BJ (cell line): Measurements from ENCODE around the gene TOX2. TPM values are rescaled to one million over a fixed set of nuclear protein-coding genes. Genes with fewer than 3 reads are reported as not detected.
A peak's percentile ranks its signal among the peaks of the same experiment; 100 is the strongest.

Source experiments
- CTCF ChIA-PET: fragments of 350-600 bp; formaldehyde crosslinking; extraction: SDS; loops from one replicate; lab custom pipeline; 2021; ENCODE audit warnings: antibody characterized with exemption, inconsistent platforms; lab: Yijun Ruan, JAX
- POLR2A ChIA-PET: fragments of 300-600 bp; sonication (Branson Sonifier 250); formaldehyde crosslinking; extraction: SDS; loops from one replicate; lab custom pipeline; 2021; ENCODE audit warnings: antibody characterized with exemption; lab: Charles Lee
- DNase-seq: peaks from one replicate; pipeline ENCODE4 v3.0.0-alpha.2; 2011; ENCODE audit warnings: low read depth
- H3K27me3 ChIP-seq: 2 replicates; pipeline ENCODE4 v1.6.0; 2011; ENCODE audit warnings: low read length; ENCODE audit not compliant: control insufficient read depth, insufficient read depth
- H3K36me3 ChIP-seq: 2 replicates; pipeline ENCODE4 v1.5.1; 2011; ENCODE audit warnings: low read length; ENCODE audit not compliant: control insufficient read depth, insufficient read depth
- H3K4me3 ChIP-seq: 2 replicates; pipeline ENCODE4 v1.5.1; 2011; ENCODE audit warnings: low read depth, mild to moderate bottlenecking, control low read depth, low read length
- CTCF ChIP-seq: IDR thresholded peaks from 2 replicates; pipeline ENCODE4 v1.5.1; 2011; ENCODE audit warnings: low read depth, mild to moderate bottlenecking, control low read depth, inconsistent platforms, low read length, moderate library complexity; ENCODE audit not compliant: insufficient read depth
- polyA minus RNA-seq: library from RNA; depleted of rRNA, polyadenylated mRNA; stranded (reverse); fragments of >200 nt; gene quantifications from 2 replicates; pipeline ENCODE4 v1.2.3, GENCODE V29; 2011; rRNA and poly(A)+ RNA removed
- polyA plus RNA-seq: library from polyadenylated mRNA; depleted of rRNA; stranded (reverse); fragments of >200 nt; gene quantifications from 2 replicates; pipeline ENCODE4 v1.2.3, GENCODE V29; 2011; rRNA removed

Gene TOX2
- polyA plus RNA-seq (4.3 and 7.6 TPM in 2 replicates), polyA minus RNA-seq (5.5 and 7.2 TPM in 2 replicates)

- POLR2A ChIA-PET: no interaction called here
- CTCF ChIA-PET: interaction anchor here (0.6 kb wide), 1 partner anchor 152 kb away, joined by 3 read pairs; no protein-coding TSS in a partner anchor
- DNase-seq: no peak
These were observed at the start of gene TOX2 for GRCh38 chr20:43914311-43915210. TOX2 (plus strand) TSS chr20:43914852; CDS start chr20:43914892, 40 bp downstream.

GRCh38 chr20:43868091-43868490 is 46.6 kb upstream of the TOX2 start:
- Histone ChIP-seq H3K4me3 (no peak overlapping the region), H3K27me3 (no peaks in the 10 kb centered on the region), H3K36me3 (no peaks in the 10 kb centered on the region)
- ChIA-PET POLR2A (no interaction called here), CTCF (no interaction called here)
- TF ChIP-seq CTCF: no peak
- no peak for DNase-seq

More at GRCh38 chr20:43914311-43915210, at the start of gene TOX2:
- no peak for TF ChIP-seq CTCF
- no peaks in the 10 kb centered on the region for H3K27me3 ChIP-seq
- no peaks in the 10 kb centered on the region for H3K36me3 ChIP-seq
- peak within 1 kb of the TSS; percentile 53 for H3K4me3 ChIP-seq

- ChIA-PET CTCF (no interaction called here), POLR2A (no interaction called here)
- no peak overlapping the region for H3K4me3 ChIP-seq
- no peak for DNase-seq
- no peaks in the 10 kb centered on the region for H3K27me3 ChIP-seq
- TF ChIP-seq CTCF: no peak
- no peaks in the 10 kb centered on the region for H3K36me3 ChIP-seq
These were observed 44.2 kb upstream of the TOX2 start for GRCh38 chr20:43870484-43870883.

GRCh38 chr20:43878776-43879175 is 35.9 kb upstream of the TOX2 start:
- POLR2A ChIA-PET: no interaction called here
- no peak for TF ChIP-seq CTCF
- no peak for DNase-seq
- CTCF ChIA-PET: no interaction called here
- no peaks in the 10 kb centered on the region; the same call in 1 of the 2 replicates for H3K27me3 ChIP-seq
- H3K4me3 ChIP-seq: no peak overlapping the region
- H3K36me3 ChIP-seq: no peaks in the 10 kb centered on the region

- H3K36me3 ChIP-seq: no peaks in the 10 kb centered on the region
- TF ChIP-seq CTCF: no peak
- CTCF ChIA-PET: interaction anchor here (2.2 kb wide), 1 partner anchor 12 kb away, joined by 7 read pairs; no protein-coding TSS in a partner anchor
- no peak for DNase-seq
- POLR2A ChIA-PET: no interaction called here
- H3K4me3 ChIP-seq: no peak overlapping the region
- no peaks in the 10 kb centered on the region for H3K27me3 ChIP-seq
These were observed 20.7 kb upstream of the TOX2 start for GRCh38 chr20:43893930-43894329.
